Head of caudate nucleus (tissue), 42 donors: Measurements from ENCODE around the gene CLCN1.

ENCODE experiments used
- DNase-seq, 42 donors: peaks; one replicate each; pipeline versions ENCODE4 v3.0.0 to v3.0.0-alpha.2; 2020 to 2021; ENCODE audit warnings: mixed read lengths in 7 of 42
- intact Hi-C: fragments of 100-400 bp; cut with DNase I; formaldehyde crosslinking; loops from one replicate; pipeline ENCODE4 v1.15.0; 2022

The CLCN1 gene

GRCh38 chr7:143358626-143359025 is 42.7 kb downstream of the CLCN1 start:
- intact Hi-C loops: no loop called here
- no peak for DNase-seq

DNA sequence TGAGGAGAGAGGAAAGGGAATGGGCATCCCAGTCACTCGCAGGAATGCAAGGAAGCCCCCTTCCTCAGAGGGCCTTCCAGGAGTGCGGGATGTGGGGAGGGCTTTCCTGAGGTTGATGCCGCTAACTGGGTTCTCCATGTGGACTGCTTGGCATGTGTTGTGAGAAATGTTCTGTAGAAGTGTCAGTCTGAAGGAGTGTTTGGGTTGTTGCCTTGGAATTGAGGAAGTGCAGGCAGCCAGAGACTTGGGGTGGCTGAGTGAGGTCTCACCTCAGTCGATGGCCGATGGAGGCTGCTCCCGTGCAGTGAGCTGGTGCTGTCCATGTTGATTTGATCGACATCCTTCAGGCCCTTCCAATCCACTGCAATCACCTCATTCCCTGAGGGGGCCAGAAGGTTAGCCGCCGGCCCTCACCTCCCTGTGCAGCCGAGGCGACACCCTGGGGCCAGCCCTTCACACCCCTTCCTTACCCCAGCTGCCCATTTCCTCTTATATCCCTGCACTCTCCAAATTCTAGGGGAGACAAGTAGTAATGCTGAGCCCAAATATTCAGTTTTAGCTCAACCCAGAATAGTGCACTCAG is 44.0 kb downstream of the CLCN1 start:
- no peak for DNase-seq
- intact Hi-C loops: no loop called here

GRCh38 chr7:143360788-143361551 is 45.1 kb downstream of the CLCN1 start:
- intact Hi-C loops: no loop called here
- peak in 35 of 42 donors; percentile 36 to 89 (median 64) for DNase-seq

DNA sequence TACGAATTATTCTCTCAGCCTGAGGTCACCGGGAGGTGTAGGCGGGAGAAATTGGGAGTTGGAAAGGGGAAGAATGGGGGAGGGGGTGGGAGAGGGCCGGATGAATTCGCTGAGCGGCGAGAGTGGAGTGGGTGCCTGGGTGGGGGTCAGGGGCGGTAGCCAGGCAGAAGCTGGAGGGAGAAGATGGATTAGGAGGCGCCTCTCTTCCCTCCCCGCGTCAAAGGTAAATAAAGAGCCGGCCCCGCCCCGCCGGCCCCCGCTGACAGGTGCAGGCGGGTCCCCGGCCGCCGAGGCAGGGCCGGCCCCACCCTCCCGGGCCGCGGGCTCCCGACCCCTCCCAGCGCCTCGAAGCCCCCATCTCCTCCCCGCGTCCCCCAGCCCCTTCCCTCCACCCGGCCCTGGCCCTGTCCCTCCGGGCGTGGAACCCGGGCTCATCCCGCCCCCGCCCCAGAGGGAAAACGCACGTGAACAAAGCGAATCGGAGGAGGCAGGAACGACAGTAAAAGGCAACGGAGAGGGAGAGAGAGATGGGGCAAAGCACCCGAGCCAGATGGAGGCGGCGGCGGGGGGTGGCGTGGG is 45.7 kb downstream of the CLCN1 start:
- intact Hi-C loops: no loop called here
- peak in 18 of 42 donors; percentile 28 to 69 (median 47) for DNase-seq

DNA sequence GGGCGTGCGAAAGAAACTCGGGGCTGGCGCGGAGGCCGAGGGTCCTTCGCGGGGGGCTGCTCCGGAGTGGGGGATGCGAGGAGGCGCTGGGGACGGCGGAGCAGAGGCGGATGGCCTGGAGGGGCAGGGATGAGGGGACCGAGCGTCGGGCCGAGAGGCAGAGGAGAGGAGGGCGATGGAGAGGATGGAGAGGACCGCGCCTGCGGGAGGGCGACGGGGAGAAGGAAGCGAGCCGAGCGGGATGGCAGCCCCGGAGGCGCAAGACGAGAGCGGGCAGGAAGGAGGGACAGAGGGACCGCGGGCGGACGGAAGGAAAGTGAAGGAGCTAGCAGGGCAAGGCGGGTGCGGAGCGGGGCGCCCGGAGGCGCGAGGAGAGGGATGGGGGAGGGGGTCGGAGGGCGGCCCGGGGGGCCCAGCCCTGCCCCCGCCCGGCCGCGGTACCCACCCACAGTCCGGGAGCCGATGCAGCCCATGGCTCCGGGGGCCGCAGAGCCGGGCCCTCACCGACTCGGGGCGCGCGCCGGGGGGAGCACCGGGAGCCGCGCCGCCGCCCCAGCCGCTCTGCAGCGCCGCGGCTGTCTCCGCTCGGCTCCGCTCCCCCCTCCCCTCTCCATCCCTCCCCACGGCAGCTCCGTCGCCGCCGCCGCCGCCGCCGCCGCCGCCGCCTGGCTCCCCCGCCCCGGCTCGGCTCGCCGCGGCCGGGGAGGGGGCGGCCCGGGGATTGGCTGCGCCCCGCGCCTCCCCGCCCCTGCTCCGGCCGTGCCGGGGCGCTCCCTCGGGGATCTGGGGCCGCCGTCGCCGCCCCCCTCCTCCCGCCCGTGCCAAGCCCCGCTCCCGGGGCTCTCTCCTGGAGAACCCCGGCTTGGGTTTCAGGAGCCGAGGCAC is 46.5 kb downstream of the CLCN1 start, which contains the start of gene FAM131B:
Gene FAM131B, minus strand, starts transcription at position 583 of the 885 bp plus-strand sequence. Its CDS starts 110 bp downstream, at position 473.
- DNase-seq: peak in 38 of 42 donors; percentile 37 to 86 (median 72)
- intact Hi-C loops: no loop called here

GRCh38 chr7:143363016-143363937 is 47.4 kb downstream of the CLCN1 start:
- intact Hi-C loops: no loop called here
- peak in 1 of 42 donors; percentile 34 for DNase-seq

DNA sequence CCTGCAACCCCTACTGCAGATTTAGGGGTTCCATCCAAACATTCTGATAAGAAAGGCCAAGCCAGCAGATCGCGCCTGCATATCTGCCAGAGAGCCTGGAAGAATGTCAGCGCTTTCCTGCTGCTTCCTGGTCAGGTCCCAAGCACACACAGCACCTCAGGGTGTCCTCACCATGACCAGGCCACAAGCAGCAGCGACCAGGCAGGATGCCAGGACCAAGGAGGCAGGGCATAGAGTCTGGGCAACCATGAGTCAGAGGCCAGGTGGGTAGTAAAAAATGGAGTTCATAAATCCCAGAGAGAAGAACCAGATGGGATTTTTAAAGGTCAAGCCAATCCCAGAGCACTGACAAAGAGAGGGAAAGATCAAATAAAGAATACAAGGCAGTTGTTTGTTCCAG is 52.1 kb downstream of the CLCN1 start:
- DNase-seq: no peak
- intact Hi-C loops: no loop called here

DNA sequence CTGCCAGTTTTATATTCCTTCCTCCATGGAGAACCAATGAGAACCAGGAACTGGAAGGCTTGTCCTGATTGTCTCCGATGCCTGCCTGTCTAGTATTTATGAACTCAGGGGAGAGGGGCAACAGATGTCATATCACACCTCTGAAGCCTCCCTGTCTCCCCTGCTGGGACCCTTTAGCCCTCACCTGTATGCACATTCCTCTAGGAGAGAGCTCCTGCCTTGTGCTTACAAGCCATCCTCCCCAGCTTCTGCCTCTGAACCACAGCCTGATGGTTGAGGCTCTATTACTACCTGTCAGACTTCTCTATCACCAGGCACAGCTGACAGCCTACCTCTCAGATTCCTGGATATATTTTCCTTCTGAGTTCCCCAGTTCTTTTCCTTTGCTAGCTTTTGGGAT is 52.5 kb downstream of the CLCN1 start:
- intact Hi-C loops: no loop called here
- DNase-seq: no peak

- no peak for DNase-seq
- intact Hi-C loops: no loop called here
Observed at GRCh38 chr7:143369678-143370651, 54.1 kb downstream of the CLCN1 start.

GRCh38 chr7:143372070-143372469 is 56.2 kb downstream of the CLCN1 start:
- intact Hi-C loops: no loop called here
- DNase-seq: peak; percentile 69 to 97 (median 88)

DNA sequence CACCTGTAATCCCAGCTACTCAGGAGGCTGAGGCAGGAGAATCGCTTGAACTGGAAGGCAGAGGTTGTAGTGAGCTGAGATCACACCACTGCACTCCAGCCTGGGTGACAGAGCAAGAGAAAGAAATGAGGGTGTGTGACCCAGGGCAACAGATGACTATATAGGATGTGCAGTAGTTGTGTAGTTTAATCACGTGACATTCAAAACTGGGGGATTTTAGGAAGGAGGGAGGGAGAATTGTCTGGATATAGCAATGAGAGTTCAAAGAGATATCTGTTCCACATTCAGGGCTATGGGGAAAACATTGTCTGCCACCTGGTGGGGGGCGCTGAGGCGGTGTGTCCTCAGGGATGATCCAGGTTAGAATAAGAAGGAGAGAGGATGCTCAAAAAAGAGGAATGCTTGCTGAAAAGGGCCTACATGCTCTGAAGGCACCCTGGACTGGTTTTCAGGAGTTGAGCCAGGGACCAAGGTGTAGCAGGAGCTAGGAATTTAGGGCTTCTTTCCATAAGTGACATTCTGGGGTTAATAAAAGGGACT is 57.4 kb downstream of the CLCN1 start:
- DNase-seq: no peak
- intact Hi-C loops: no loop called here

DNA sequence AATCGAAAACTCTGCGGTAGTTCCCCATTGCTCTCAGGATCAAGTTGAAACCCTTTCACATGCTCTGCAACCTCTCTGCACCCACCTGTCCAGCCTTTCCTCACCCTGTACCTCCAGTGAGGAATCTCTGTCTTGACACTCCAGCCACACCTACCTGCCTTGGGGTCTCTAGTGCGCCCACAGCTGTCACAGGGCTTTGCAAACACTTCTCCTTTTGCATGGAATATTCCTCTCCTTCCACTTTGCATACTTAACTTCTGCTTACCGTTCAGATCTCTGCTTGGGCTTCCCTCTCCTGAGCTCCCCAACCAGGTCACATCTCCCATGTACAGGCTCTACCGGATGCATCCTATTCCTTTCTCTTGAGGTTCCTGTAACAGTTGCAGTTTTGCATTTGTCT is 58.6 kb downstream of the CLCN1 start:
- intact Hi-C loops: no loop called here
- DNase-seq: no peak

- no peak for DNase-seq
- intact Hi-C loops: no loop called here
Observed at GRCh38 chr7:143375298-143376034, 59.6 kb downstream of the CLCN1 start.

DNA sequence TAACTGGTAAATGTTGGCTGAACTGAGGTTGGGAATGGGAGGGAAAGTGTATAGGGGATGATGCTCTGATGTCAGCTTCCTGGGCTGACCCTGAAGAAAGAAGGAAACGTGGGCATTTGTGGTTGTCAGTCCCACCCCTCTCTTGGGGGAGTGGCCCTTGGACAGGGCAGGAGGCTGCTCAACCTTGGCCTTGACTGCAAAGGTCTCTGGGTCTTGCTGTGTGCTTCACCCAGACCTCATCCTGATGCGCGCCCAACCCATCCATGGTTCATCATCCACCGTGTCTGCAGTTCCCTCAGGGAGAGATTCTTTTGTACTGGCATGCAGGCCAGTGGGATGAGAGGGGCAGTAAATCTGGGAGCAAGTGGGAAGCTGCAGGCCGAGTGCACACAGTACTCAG is 60.5 kb downstream of the CLCN1 start:
- no peak for DNase-seq
- intact Hi-C loops: no loop called here

DNA sequence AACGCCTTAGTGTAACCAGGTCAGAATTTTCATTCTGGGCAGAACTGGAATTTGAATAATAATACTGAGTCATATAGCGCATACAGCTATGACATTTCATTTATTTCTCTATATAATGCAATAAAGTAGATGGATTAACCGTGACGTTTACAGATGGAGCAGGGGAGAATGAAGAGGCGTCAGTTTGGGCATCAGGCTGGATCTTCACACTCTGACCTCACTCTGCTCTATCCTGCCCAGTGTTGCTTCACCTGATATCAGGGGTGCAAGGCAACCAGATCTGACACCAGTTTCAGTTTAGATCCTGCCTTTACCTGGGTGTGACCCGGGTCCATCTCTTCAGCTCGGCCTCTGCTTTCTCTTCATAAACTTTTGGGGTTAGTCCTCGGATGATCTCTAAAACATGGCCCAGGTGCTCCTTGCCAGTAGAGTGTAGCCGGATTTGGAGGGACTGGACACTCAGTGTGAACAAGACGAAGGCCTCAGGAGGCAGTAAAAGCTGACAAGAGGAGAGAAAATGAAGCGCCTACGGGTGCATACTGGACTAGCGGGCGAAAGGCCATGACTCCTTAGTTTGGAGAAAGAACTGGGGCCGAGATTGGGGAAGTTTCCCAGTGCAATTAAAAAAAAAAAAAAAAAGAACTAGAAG is 63.8 kb downstream of the CLCN1 start:
- DNase-seq: no peak

GRCh38 chr7:143380260-143380645 is 64.3 kb downstream of the CLCN1 start:
- peak; percentile 72 to 95 (median 88) for DNase-seq
- intact Hi-C loops: no loop called here

More for the DNA sequence above, 63.8 kb downstream of the CLCN1 start:
- intact Hi-C loops: no loop called here
